Mesothelial cell of epicardium (in vitro differentiated cells): ENCODE measurements around the gene CACNA1I. TPM values are rescaled to one million over a fixed set of nuclear protein-coding genes. Genes with fewer than 3 reads are reported as not detected.
A peak's percentile ranks its signal among the peaks of the same experiment; 100 is the strongest.

ENCODE experiments used
- DNase-seq, 2 experiments: peaks; one replicate each; pipeline ENCODE4 v3.0.0; 2021; ENCODE audit warnings: low spot score in 2 of 2; ENCODE audit not compliant: unreplicated experiment in 2 of 2
- H3K27ac Mint-ChIP-seq: 2 replicates; pipeline ENCODE4 v1.8.0; 2021; ENCODE audit warnings: mixed read lengths
- H3K27me3 Mint-ChIP-seq: 2 replicates; pipeline ENCODE4 v1.8.0; 2021; ENCODE audit warnings: low read depth, mixed read lengths
- H3K36me3 Mint-ChIP-seq: 2 replicates; pipeline ENCODE4 v1.8.0; 2021; ENCODE audit warnings: mixed read lengths
- H3K4me1 Mint-ChIP-seq: 2 replicates; pipeline ENCODE4 v1.8.0; 2021; ENCODE audit warnings: mixed read lengths
- H3K4me3 Mint-ChIP-seq: 2 replicates; pipeline ENCODE4 v1.8.0; 2021; ENCODE audit warnings: mild to moderate bottlenecking, moderate library complexity, mixed read lengths
- H3K9me3 Mint-ChIP-seq: 2 replicates; pipeline ENCODE4 v1.8.0; 2021; ENCODE audit warnings: mixed read lengths
- total RNA-seq: library from RNA; stranded (reverse); gene quantifications from 3 replicates; pipeline ENCODE4 v1.2.1, GENCODE V29; 2021
- TF ChIP-seq, protein P1 (sequence below): fragments of 200-600 bp; sonication (generic); IDR thresholded peaks from one replicate; pipeline ENCODE4 v1.5.0; 2021; ENCODE audit warnings: antibody characterized with exemption; ENCODE audit not compliant: unreplicated experiment

The CACNA1I gene
- total RNA-seq, 1 donor from 2014 or later = 0.31 TPM

DNA sequence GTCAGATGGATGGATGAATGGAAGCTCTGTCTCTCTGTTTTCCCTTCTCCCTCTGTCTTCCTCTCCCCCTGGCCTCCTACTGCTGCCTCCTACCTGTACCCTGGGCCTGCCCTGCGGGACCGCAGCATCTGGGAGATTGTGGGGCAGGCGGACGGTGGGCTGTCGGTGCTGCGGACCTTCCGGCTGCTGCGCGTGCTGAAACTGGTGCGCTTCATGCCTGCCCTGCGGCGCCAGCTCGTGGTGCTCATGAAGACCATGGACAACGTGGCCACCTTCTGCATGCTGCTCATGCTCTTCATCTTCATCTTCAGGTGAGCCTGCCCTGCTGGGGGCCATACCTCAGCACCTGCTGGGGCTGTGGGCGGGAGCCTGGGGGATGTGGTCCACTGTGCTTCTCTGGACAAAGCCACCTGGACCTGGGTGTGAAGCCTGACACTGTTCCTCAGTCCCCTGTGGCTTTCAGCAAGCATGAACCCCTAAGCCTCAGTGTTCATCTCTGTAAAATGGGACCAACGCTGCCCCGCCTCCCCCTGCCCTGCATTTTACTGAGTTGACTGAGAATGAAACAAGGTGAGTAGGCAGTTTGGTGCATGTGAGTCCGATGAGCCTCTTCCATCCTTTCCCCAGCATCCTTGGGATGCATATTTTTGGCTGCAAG lies 88.4 kb downstream of the CACNA1I start:
- H3K27me3 Mint-ChIP-seq = peaks cover 82% of the 10 kb centered on the region
- H3K9me3 Mint-ChIP-seq = no peaks in the 10 kb centered on the region
- DNase-seq = no peak
- TF ChIP-seq, protein P1, sequence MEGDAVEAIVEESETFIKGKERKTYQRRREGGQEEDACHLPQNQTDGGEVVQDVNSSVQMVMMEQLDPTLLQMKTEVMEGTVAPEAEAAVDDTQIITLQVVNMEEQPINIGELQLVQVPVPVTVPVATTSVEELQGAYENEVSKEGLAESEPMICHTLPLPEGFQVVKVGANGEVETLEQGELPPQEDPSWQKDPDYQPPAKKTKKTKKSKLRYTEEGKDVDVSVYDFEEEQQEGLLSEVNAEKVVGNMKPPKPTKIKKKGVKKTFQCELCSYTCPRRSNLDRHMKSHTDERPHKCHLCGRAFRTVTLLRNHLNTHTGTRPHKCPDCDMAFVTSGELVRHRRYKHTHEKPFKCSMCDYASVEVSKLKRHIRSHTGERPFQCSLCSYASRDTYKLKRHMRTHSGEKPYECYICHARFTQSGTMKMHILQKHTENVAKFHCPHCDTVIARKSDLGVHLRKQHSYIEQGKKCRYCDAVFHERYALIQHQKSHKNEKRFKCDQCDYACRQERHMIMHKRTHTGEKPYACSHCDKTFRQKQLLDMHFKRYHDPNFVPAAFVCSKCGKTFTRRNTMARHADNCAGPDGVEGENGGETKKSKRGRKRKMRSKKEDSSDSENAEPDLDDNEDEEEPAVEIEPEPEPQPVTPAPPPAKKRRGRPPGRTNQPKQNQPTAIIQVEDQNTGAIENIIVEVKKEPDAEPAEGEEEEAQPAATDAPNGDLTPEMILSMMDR = no peak
- peaks cover 5% of the 10 kb centered on the region for H3K4me1 Mint-ChIP-seq
- H3K36me3 Mint-ChIP-seq = no peaks in the 10 kb centered on the region
- no peak overlapping the region for H3K27ac Mint-ChIP-seq
- no peak overlapping the region for H3K4me3 Mint-ChIP-seq

DNA sequence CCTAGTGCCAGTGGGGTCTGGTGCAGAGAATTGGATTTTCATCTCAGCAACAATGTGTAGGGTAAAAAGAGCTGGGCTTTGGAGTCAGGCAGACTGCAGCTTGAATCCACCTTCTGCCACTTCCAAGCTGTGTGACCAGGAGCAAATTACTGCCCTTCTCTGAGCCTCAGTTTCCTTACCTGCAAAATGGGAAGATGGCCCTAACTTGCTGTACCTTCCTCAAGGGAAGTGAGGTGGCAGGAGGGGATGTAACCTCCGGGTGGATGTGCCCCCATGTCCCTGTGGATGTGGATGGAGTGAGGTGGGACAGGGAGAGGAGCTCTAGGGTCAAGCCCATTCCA lies 90.9 kb downstream of the CACNA1I start:
- no peak for DNase-seq
- TF ChIP-seq, protein P1 = no peak
- Mint-ChIP-seq H3K36me3 (no peaks in the 10 kb centered on the region), H3K4me3 (no peak overlapping the region), H3K4me1 (peaks cover 7% of the 10 kb centered on the region), H3K27me3 (peaks cover 89% of the 10 kb centered on the region), H3K9me3 (no peaks in the 10 kb centered on the region), H3K27ac (no peak overlapping the region)

DNA sequence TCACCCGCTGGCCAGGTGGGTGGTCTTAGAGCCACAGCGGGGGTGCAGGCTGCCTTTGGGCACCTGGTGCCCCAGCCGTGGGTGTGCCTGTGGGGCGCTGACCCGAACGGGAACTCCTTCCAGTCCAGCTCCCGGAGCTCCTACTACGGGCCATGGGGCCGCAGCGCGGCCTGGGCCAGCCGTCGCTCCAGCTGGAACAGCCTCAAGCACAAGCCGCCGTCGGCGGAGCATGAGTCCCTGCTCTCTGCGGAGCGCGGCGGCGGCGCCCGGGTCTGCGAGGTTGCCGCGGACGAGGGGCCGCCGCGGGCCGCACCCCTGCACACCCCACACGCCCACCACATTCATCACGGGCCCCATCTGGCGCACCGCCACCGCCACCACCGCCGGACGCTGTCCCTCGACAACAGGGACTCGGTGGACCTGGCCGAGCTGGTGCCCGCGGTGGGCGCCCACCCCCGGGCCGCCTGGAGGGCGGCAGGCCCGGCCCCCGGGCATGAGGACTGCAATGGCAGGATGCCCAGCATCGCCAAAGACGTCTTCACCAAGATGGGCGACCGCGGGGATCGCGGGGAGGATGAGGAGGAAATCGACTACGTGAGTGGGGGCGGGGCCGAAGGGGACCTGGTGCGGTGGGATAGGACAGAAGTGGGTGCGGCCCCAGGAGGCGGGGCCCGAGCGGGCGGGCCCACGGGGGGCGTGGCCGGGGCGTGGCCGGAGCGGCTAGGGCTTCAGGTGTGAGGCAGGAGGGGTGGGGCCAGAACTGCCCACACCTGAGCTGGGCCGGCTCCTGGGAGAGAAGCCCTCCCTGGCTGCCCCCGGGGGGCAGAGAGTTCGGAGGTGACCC lies 91.5 kb downstream of the CACNA1I start:
- H3K27me3 Mint-ChIP-seq = peaks cover 89% of the 10 kb centered on the region
- TF ChIP-seq, protein P1 = no peak
- no peak overlapping the region for H3K27ac Mint-ChIP-seq
- H3K36me3 Mint-ChIP-seq = no peaks in the 10 kb centered on the region
- DNase-seq = peak in 1 of 2 experiments; percentile 59
- H3K4me1 Mint-ChIP-seq = peaks cover 7% of the 10 kb centered on the region
- peak overlapping the region; percentile 61 for H3K4me3 Mint-ChIP-seq
- H3K9me3 Mint-ChIP-seq = no peaks in the 10 kb centered on the region

DNA sequence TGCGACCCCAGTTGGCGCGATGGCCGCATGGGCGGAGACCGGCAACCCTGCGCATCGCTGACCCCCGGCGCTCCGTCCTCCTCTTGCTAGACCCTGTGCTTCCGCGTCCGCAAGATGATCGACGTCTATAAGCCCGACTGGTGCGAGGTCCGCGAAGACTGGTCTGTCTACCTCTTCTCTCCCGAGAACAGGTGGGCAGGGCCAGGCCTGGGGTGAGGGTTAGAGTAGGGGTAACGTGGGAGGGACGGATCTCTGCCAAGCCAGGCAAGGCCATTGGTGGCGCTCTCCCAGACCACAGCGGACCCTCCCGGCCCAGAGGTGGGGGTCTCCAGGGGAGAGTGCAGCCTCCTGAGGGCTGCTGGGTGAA lies 92.1 kb downstream of the CACNA1I start:
- H3K4me3 Mint-ChIP-seq = peak overlapping the region; percentile 34
- H3K4me1 Mint-ChIP-seq = peaks cover 7% of the 10 kb centered on the region
- peaks cover 89% of the 10 kb centered on the region for H3K27me3 Mint-ChIP-seq
- no peaks in the 10 kb centered on the region for H3K36me3 Mint-ChIP-seq
- DNase-seq = no peak
- no peak overlapping the region for H3K27ac Mint-ChIP-seq
- H3K9me3 Mint-ChIP-seq = no peaks in the 10 kb centered on the region
- TF ChIP-seq, protein P1 = no peak

DNA sequence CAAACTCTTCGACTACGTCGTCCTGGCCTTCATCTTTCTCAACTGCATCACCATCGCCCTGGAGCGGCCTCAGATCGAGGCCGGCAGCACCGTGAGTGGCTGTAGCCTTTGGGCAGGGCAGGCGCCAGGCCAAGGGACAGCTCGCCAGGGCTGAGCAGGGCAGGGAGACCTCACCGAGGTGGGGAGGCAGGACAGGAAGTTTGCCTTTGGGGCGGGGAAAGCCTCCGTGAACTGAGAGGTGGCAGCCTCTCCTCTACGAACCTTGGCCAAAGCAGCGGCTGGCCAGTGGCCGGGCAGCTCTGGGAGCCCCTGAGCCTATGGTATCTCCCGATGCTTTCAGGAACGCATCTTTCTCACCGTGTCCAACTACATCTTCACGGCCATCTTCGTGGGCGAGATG lies 93.2 kb downstream of the CACNA1I start:
- H3K27ac Mint-ChIP-seq = no peak overlapping the region
- no peaks in the 10 kb centered on the region for H3K9me3 Mint-ChIP-seq
- DNase-seq = no peak
- no peak overlapping the region for H3K4me3 Mint-ChIP-seq
- TF ChIP-seq, protein P1 = no peak
- peaks cover 87% of the 10 kb centered on the region for H3K27me3 Mint-ChIP-seq
- H3K4me1 Mint-ChIP-seq = peaks cover 7% of the 10 kb centered on the region
- H3K36me3 Mint-ChIP-seq = no peaks in the 10 kb centered on the region
